ENCODE data around the gene COL1A1. TPM values are rescaled to one million over a fixed set of nuclear protein-coding genes. Genes with fewer than 3 reads are reported as not detected.

Gene COL1A1
- total and polyA plus RNA-seq, 2 experiments from 2014 or later: 1,063 to 6,071 TPM

DNA sequence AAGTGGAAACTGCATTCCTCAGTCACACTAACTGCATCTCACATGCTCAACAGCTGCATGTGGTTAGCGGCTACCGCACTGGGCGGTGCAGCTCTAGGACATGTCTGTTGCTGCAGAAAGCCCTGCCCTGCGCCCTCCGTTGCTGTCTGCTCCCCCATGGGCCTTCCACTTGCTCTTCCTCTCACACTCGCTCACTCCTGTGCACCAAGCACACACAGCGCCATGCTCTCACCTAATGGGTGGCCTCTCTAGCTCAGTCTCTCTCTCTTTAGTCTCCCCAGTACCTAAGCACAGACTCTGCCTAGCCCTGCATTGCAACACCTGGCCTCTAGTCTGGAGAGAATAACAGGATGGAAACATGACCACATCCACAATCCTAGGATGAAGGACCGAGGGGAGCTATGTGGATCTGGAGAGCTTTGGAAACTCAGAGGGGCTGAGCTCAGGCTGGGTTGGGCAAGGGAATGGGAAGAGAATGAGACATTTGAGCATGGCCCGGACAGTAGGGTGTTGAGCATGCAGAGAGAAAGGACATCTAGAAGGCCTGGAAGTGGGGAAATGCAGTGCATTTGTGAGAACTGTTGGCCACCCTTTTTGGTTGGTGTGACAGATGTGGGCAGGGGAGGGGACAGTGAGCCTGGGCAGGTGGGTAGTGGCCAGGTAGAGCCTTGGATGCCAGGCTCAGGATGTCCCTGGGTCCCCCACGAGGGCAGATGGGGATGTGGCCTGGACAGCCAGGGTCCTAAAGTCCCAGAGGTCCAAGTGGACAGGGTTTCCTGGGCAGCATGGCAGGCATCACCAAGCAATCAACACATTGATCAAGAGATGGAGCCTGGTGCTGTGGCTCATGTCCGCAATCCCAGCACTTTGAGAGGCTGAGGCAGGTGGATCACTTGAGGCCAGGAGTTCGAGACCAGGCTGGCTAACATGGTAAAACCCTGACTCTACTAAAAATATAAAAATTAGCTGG lies 19.6 kb downstream of the COL1A1 start:
- no peaks in the 10 kb centered on the region for H3K9me3 ChIP-seq (ENCODE audit: low read depth)
- H3K27ac ChIP-seq: peak overlapping the region; percentile 59
- WGBS (ENCODE audit: low lambda C conversion rate, missing lambda C conversion rate): 68% methylated on average over 12 of the region's 12 CpGs
- H3K4me2 ChIP-seq: no peak overlapping the region
- no peaks in the 10 kb centered on the region for H3K79me2 ChIP-seq
- H3K27me3 ChIP-seq: no peaks in the 10 kb centered on the region
- H3K4me1 ChIP-seq (ENCODE audit: insufficient read depth): peaks cover 22% of the 10 kb centered on the region
- no peak overlapping the region for H2AFZ ChIP-seq
- no peaks in the 10 kb centered on the region for H3K36me3 ChIP-seq (replicated peaks; ENCODE audit: insufficient read depth, low read depth)
- TF ChIP-seq EZH2phosphoT487 (IDR thresholded peaks at IDR 0.05; ENCODE audit: low read depth, severe bottlenecking, unreplicated experiment): no peak
- TF ChIP-seq EZH2 (IDR thresholded peaks at IDR 0.05; ENCODE audit: borderline replicate concordance): no peak
- TF ChIP-seq, protein P1, sequence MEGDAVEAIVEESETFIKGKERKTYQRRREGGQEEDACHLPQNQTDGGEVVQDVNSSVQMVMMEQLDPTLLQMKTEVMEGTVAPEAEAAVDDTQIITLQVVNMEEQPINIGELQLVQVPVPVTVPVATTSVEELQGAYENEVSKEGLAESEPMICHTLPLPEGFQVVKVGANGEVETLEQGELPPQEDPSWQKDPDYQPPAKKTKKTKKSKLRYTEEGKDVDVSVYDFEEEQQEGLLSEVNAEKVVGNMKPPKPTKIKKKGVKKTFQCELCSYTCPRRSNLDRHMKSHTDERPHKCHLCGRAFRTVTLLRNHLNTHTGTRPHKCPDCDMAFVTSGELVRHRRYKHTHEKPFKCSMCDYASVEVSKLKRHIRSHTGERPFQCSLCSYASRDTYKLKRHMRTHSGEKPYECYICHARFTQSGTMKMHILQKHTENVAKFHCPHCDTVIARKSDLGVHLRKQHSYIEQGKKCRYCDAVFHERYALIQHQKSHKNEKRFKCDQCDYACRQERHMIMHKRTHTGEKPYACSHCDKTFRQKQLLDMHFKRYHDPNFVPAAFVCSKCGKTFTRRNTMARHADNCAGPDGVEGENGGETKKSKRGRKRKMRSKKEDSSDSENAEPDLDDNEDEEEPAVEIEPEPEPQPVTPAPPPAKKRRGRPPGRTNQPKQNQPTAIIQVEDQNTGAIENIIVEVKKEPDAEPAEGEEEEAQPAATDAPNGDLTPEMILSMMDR (IDR thresholded peaks at IDR 0.05; ENCODE audit: poor library complexity): no peak
- no peaks in the 10 kb centered on the region for H3K9me2 ChIP-seq (replicated peaks; ENCODE audit: insufficient read depth)
- peaks cover 4% of the 10 kb centered on the region for H4K20me1 ChIP-seq (ENCODE audit: insufficient read depth, poor library complexity, severe bottlenecking)
- DNase-seq (ENCODE audit: low spot score): no peak
- no peak overlapping the region for H3K4me3 ChIP-seq

DNA sequence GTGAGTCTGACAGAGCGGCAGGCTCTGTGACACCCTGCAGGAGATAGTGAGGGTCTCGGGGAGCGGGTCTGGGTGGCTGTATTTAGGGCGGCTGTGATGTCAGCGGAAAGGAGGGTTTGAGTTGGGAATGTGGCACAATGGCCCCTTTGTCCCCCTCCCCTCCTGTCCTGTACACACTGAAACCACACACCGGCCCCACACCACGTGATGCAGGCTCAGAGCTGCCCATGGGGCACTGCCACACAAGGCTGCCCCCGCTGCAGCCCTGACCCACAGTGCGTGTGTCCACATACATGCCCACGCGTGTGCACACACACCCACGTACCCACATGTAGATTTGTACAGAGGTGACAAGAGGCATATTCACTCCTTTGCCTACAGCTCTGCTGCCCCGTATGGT lies 20.3 kb downstream of the COL1A1 start:
- no peaks in the 10 kb centered on the region for H3K27me3 ChIP-seq
- no peaks in the 10 kb centered on the region for H3K9me2 ChIP-seq (replicated peaks; ENCODE audit: insufficient read depth)
- H3K36me3 ChIP-seq (replicated peaks; ENCODE audit: insufficient read depth, low read depth): no peaks in the 10 kb centered on the region
- peak overlapping the region; percentile 59 for H3K27ac ChIP-seq
- no peak overlapping the region for H3K4me3 ChIP-seq
- WGBS (ENCODE audit: low lambda C conversion rate, missing lambda C conversion rate): 84% methylated on average over 13 of the region's 13 CpGs
- H3K4me1 ChIP-seq (ENCODE audit: insufficient read depth): peaks cover 27% of the 10 kb centered on the region
- H4K20me1 ChIP-seq (ENCODE audit: insufficient read depth, poor library complexity, severe bottlenecking): no peaks in the 10 kb centered on the region
- no peak for DNase-seq (ENCODE audit: low spot score)
- TF ChIP-seq, protein P1 (IDR thresholded peaks at IDR 0.05; ENCODE audit: poor library complexity): no peak
- no peak for TF ChIP-seq EZH2 (IDR thresholded peaks at IDR 0.05; ENCODE audit: borderline replicate concordance)
- H3K9me3 ChIP-seq (ENCODE audit: low read depth): no peaks in the 10 kb centered on the region
- H3K4me2 ChIP-seq: no peak overlapping the region
- no peaks in the 10 kb centered on the region for H3K79me2 ChIP-seq
- no peak overlapping the region for H2AFZ ChIP-seq

DNA sequence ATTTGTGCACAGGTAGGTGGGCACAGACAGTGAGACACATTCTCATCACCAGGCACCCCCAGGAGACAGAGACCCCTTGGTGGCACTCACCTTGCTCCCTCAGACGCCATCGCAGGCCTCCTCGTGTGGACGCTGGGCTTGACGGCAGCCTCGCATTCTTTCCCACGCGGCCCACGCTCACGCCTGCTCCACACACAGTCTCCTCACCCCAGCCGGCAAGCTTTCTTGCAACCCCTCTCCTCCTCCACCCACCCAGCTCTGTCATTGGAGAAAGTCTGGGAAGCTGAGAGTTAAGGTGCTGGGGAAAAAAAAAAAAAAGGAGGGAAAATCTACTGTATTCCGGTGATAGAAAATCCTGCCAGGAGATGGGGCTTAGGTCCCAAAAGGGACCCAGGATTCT lies 20.8 kb downstream of the COL1A1 start:
- Histone ChIP-seq H3K4me3 (no peak overlapping the region), H3K9me3 (ENCODE audit: low read depth) (no peaks in the 10 kb centered on the region), H3K79me2 (no peaks in the 10 kb centered on the region), H3K27me3 (no peaks in the 10 kb centered on the region), H3K4me1 (ENCODE audit: insufficient read depth) (peaks cover 33% of the 10 kb centered on the region), H3K9me2 (replicated peaks; ENCODE audit: insufficient read depth) (no peaks in the 10 kb centered on the region), H3K4me2 (no peak overlapping the region), H4K20me1 (ENCODE audit: insufficient read depth, poor library complexity, severe bottlenecking) (no peaks in the 10 kb centered on the region), H3K36me3 (replicated peaks; ENCODE audit: insufficient read depth, low read depth) (no peaks in the 10 kb centered on the region), H2AFZ (no peak overlapping the region), H3K27ac (no peak overlapping the region)
- TF ChIP-seq EZH2phosphoT487 (IDR thresholded peaks at IDR 0.05; ENCODE audit: low read depth, severe bottlenecking, unreplicated experiment) (no peak), EZH2 (IDR thresholded peaks at IDR 0.05; ENCODE audit: borderline replicate concordance) (no peak)
- TF ChIP-seq, protein P1 (IDR thresholded peaks at IDR 0.05; ENCODE audit: poor library complexity): no peak
- DNase-seq (ENCODE audit: low spot score): no peak
- WGBS (ENCODE audit: low lambda C conversion rate, missing lambda C conversion rate): 78% methylated on average over 12 of the region's 12 CpGs

Measured in hepatocyte (in vitro differentiated cells).